H1 (cell line): ENCODE data around the gene PDCL3. TPM values are rescaled to one million over a fixed set of nuclear protein-coding genes. Genes with fewer than 3 reads are reported as not detected.

Experiments used
- CTCF ChIA-PET: fragments of 300-600 bp; sonication (Branson Sonifier 250); formaldehyde crosslinking; loops from one replicate; lab custom pipeline; 2021; ENCODE audit not compliant: partially characterized antibody; lab: Charles Lee
- POLR2A ChIA-PET: fragments of 300-600 bp; sonication (Branson Sonifier 250); formaldehyde crosslinking; loops from one replicate; lab custom pipeline; 2021; ENCODE audit warnings: inconsistent platforms; ENCODE audit not compliant: partially characterized antibody; lab: Charles Lee
- DNase-seq, 2 experiments: peaks; one replicate each; pipeline versions ENCODE4 v3.0.0 to v3.0.0-alpha.2; 2010 to 2022; ENCODE audit warnings: low spot score in 2 of 2, low read depth in 1 of 2, mixed read lengths in 1 of 2
- FAIRE-seq: peaks from 2 replicates; lab custom pipeline; 2011; peaks lifted over from hg19 to GRCh38; lab: Jason Lieb, UNC
- H2AFZ ChIP-seq: 2 replicates; pipeline ENCODE4 v1.8.1; 2012; ENCODE audit warnings: low read length, inconsistent platforms
- H2AK5ac ChIP-seq: 2 replicates; pipeline ENCODE4 v1.6.1; 2013; ENCODE audit warnings: low read depth, low read length
- H2BK120ac ChIP-seq: replicated peaks from 2 replicates; pipeline ENCODE3; 2013; ENCODE audit warnings: low read depth, low read length, inconsistent platforms
- H2BK12ac ChIP-seq: 2 replicates; pipeline ENCODE4 v1.6.1; 2013; ENCODE audit warnings: low read depth, low read length
- H2BK15ac ChIP-seq: 2 replicates; pipeline ENCODE4 v1.6.1; 2013; ENCODE audit warnings: low read length
- H2BK20ac ChIP-seq: 2 replicates; pipeline ENCODE4 v1.6.1; 2013; ENCODE audit warnings: low read length
- H2BK5ac ChIP-seq: 2 replicates; pipeline ENCODE4 v1.6.1; 2013; ENCODE audit warnings: low read depth, low read length
- H3K14ac ChIP-seq: 2 replicates; pipeline ENCODE4 v1.6.1; 2013; ENCODE audit warnings: inconsistent platforms; ENCODE audit not compliant: insufficient read length
- H3K18ac ChIP-seq: 2 replicates; pipeline ENCODE4 v1.6.1; 2013; ENCODE audit warnings: low read length; ENCODE audit errors: extremely low read depth
- H3K23ac ChIP-seq: 2 replicates; pipeline ENCODE4 v1.6.1; 2013; ENCODE audit warnings: inconsistent platforms; ENCODE audit not compliant: insufficient read length
- H3K23me2 ChIP-seq: 2 replicates; pipeline ENCODE4 v1.6.1; 2013; ENCODE audit warnings: low read depth, low read length
- H3K27ac ChIP-seq: 2 replicates; pipeline ENCODE4 v1.6.1; 2011; ENCODE audit warnings: low read depth, low read length, inconsistent platforms
- H3K27me3 ChIP-seq, 4 experiments: replicated peaks in 1 of 4; 1 replicate in 1 of 4; 2 replicates in 3 of 4; pipeline versions ENCODE4 v1.6.1 to v1.8.1; 2011 to 2013; ENCODE audit warnings: low read length in 3 of 4, mild to moderate bottlenecking in 3 of 4, inconsistent platforms in 2 of 4, mixed read lengths in 2 of 4, moderate library complexity in 1 of 4; ENCODE audit not compliant: control insufficient read depth in 3 of 4, insufficient read depth in 3 of 4; ENCODE audit errors: extremely low read depth in 1 of 4
- H3K36me3 ChIP-seq, 4 experiments: 2 replicates each; pipeline versions ENCODE4 v1.6.1 to v1.8.1; 2011 to 2013; ENCODE audit warnings: mild to moderate bottlenecking in 4 of 4, low read length in 3 of 4, moderate library complexity in 2 of 4, control low read depth in 1 of 4, inconsistent platforms in 1 of 4; ENCODE audit not compliant: insufficient read depth in 4 of 4, control insufficient read depth in 2 of 4
- H3K4ac ChIP-seq: replicated peaks from 2 replicates; pipeline ENCODE3; 2013; ENCODE audit warnings: low read length, low read depth, mixed read lengths, inconsistent platforms; ENCODE audit not compliant: insufficient read length
- H3K4me1 ChIP-seq, 4 experiments: replicated peaks in 1 of 4; 1 replicate in 1 of 4; 2 replicates in 3 of 4; pipeline versions ENCODE4 v1.6.1 to v1.8.1; 2011 to 2013; ENCODE audit warnings: low read length in 3 of 4, inconsistent platforms in 2 of 4, mixed read lengths in 1 of 4; ENCODE audit not compliant: insufficient read depth in 4 of 4, control insufficient read depth in 3 of 4
- H3K4me2 ChIP-seq, 2 experiments: 2 replicates each; pipeline versions ENCODE4 v1.6.1 to v1.8.1; 2011 to 2013; ENCODE audit warnings: low read depth in 2 of 2, low read length in 2 of 2, control low read depth in 1 of 2, inconsistent platforms in 1 of 2, mild to moderate bottlenecking in 1 of 2; ENCODE audit not compliant: insufficient read depth in 1 of 2
- H3K4me3 ChIP-seq, 4 experiments: fragments of 200-600, 300-600 bp in 1 of 4; sonication (generic), shearing (Covaris generic), sonication (Bioruptor Twin) in 1 of 4; 2 replicates each; pipeline versions ENCODE4 v1.5.1 to v1.8.1; 2011 to 2016; ENCODE audit warnings: low read length in 4 of 4, low read depth in 3 of 4, control low read depth in 2 of 4, inconsistent platforms in 2 of 4, mild to moderate bottlenecking in 2 of 4, mixed read lengths in 1 of 4, moderate library complexity in 1 of 4; ENCODE audit not compliant: insufficient read depth in 2 of 4; ENCODE audit errors: extremely low read depth in 1 of 4
- H3K56ac ChIP-seq: replicated peaks from 2 replicates; pipeline ENCODE3; 2013; ENCODE audit warnings: low read depth, mild to moderate bottlenecking, mixed read lengths, low read length, inconsistent platforms; ENCODE audit not compliant: insufficient read length
- H3K79me1 ChIP-seq: 2 replicates; pipeline ENCODE4 v1.6.1; 2013; ENCODE audit warnings: low read depth, low read length, control low read depth
- H3K79me2 ChIP-seq, 2 experiments: 2 replicates each; pipeline versions ENCODE4 v1.6.1 to v1.8.1; 2012 to 2013; ENCODE audit warnings: low read length in 2 of 2, mild to moderate bottlenecking in 2 of 2, inconsistent platforms in 1 of 2; ENCODE audit not compliant: insufficient read depth in 2 of 2, control insufficient read depth in 1 of 2
- H3K9ac ChIP-seq, 4 experiments: replicated peaks in 1 of 4; 1 replicate in 1 of 4; 2 replicates in 3 of 4; pipeline versions ENCODE4 v1.6.1 to v1.8.1; 2011 to 2013; ENCODE audit warnings: low read depth in 3 of 4, low read length in 3 of 4, control low read depth in 2 of 4, mild to moderate bottlenecking in 2 of 4, moderate library complexity in 2 of 4, inconsistent platforms in 1 of 4; ENCODE audit errors: extremely low read depth in 1 of 4
- H3K9me3 ChIP-seq, 2 experiments: 2 replicates each; pipeline versions ENCODE4 v1.6.1 to v1.8.1; 2012 to 2013; ENCODE audit warnings: mild to moderate bottlenecking in 2 of 2, moderate library complexity in 2 of 2, control low read depth in 1 of 2, inconsistent platforms in 1 of 2, low read depth in 1 of 2, low read length in 1 of 2, mixed read lengths in 1 of 2; ENCODE audit not compliant: insufficient read depth in 2 of 2
- H4K20me1 ChIP-seq, 2 experiments: replicated peaks in 1 of 2; 2 replicates each; pipeline versions ENCODE3 to v1.8.1; 2011 to 2013; ENCODE audit warnings: inconsistent platforms in 2 of 2, low read length in 2 of 2, mild to moderate bottlenecking in 1 of 2; ENCODE audit not compliant: insufficient read depth in 2 of 2, control insufficient read depth in 1 of 2
- H4K5ac ChIP-seq: 2 replicates; pipeline ENCODE4 v1.6.1; 2013; ENCODE audit warnings: low read length, low read depth, mixed read lengths, inconsistent platforms; ENCODE audit not compliant: insufficient read length
- H4K8ac ChIP-seq: 2 replicates; pipeline ENCODE4 v1.8.0; 2013; ENCODE audit warnings: mild to moderate bottlenecking, moderate library complexity, low read length, inconsistent platforms; ENCODE audit not compliant: insufficient read depth; ENCODE audit errors: extremely low read depth
- H4K91ac ChIP-seq: replicated peaks from 2 replicates; pipeline ENCODE3; 2013; ENCODE audit warnings: low read length, mixed read lengths, inconsistent platforms; ENCODE audit not compliant: insufficient read length
- ATF3 ChIP-seq: IDR thresholded peaks from 2 replicates; pipeline ENCODE4 v1.6.1; 2011; ENCODE audit warnings: low read depth, mild to moderate bottlenecking, low read length; ENCODE audit not compliant: insufficient read depth
- BCL11A ChIP-seq, 2 experiments: IDR thresholded peaks; one replicate each; pipeline ENCODE4 v1.6.1; 2011; ENCODE audit warnings: low read depth in 2 of 2, low read length in 2 of 2, mild to moderate bottlenecking in 2 of 2
- CBX8 ChIP-seq: fragments of 300-800, 300-1000 bp; sonication (generic); IDR thresholded peaks from 2 replicates; pipeline ENCODE4 v1.7.1; 2016; ENCODE audit warnings: low read depth, low read length, borderline replicate concordance
- CHD1 ChIP-seq: IDR thresholded peaks from 2 replicates; pipeline ENCODE4 v1.6.1; 2012; ENCODE audit warnings: low read depth, low read length, improper control_type of control experiment
- KDM1A ChIP-seq: fragments of 200-600, 300-600 bp; sonication (generic); IDR thresholded peaks from 2 replicates; pipeline ENCODE4 v1.7.1; 2016; ENCODE audit warnings: mild to moderate bottlenecking, low read length, borderline replicate concordance
- RAD21 ChIP-seq, 2 experiments: IDR thresholded peaks in 1 of 2; conservative IDR thresholded peaks in 1 of 2; 2 replicates each; pipeline ENCODE4 v1.6.1; 2011; ENCODE audit warnings: low read depth in 2 of 2, low read length in 2 of 2, improper control_type of control experiment in 1 of 2, inconsistent platforms in 1 of 2, mild to moderate bottlenecking in 1 of 2, moderate library complexity in 1 of 2
- RNF2 ChIP-seq: fragments of 200-900, 300-1000 bp; sonication (generic); IDR thresholded peaks from 2 replicates; pipeline ENCODE4 v1.7.1; 2016; ENCODE audit warnings: borderline replicate concordance, low read depth, mild to moderate bottlenecking, antibody characterized with exemption, low read length; ENCODE audit not compliant: poor library complexity, severe bottlenecking; ENCODE audit errors: missing control alignments
- SIX5 ChIP-seq: IDR thresholded peaks from 2 replicates; pipeline ENCODE4 v1.6.1; 2011; ENCODE audit warnings: mild to moderate bottlenecking, low read depth, low read length
- TAF7 ChIP-seq: optimal IDR thresholded peaks from 2 replicates; pipeline ENCODE3; 2011; ENCODE audit warnings: low read depth, mild to moderate bottlenecking, inconsistent platforms, low read length, moderate library complexity, borderline replicate concordance
- TBP ChIP-seq: IDR thresholded peaks from 2 replicates; pipeline ENCODE4 v1.6.1; 2011; ENCODE audit warnings: low read depth, low read length, improper control_type of control experiment
- WGBS, 2 experiments: shearing (Covaris generic) in 1 of 2; methylation state at CpG; one replicate each; pipeline versions ENCODE4 v1.1.6 to v1.1.7; 2013 to 2015; ENCODE audit warnings: low lambda C conversion rate in 2 of 2, mixed read lengths in 2 of 2, inconsistent platforms in 1 of 2, low coverage in 1 of 2, missing lambda C conversion rate in 1 of 2; ENCODE audit not compliant: insufficient replicate concordance in 2 of 2, insufficient coverage in 1 of 2, insufficient read length in 1 of 2; ENCODE audit errors: extremely low coverage in 1 of 2, missing lambda C conversion rate in 1 of 2; 5-methylcytosine and 5-hydroxymethylcytosine counted together
- polyA plus RNA-seq, 7 experiments: library from polyadenylated mRNA; depleted of rRNA in 3 of 7; stranded (reverse) in 5 of 7; unstranded in 2 of 7; fragments of >200 nt in 5 of 7; fragments of 200-250 nt in 2 of 7; gene quantifications; 1 replicate in 5 of 7; 2 replicates in 1 of 7; 4 replicates in 1 of 7; pipeline versions ENCODE4 v1.2.1 to v1.2.3, GENCODE V29; 2011 to 2013; ENCODE audit warnings: missing spikeins in 2 of 7, mixed read lengths in 2 of 7
- total RNA-seq: library from RNA; stranded (reverse); fragmentation: NEBNext Ultra II Directional; extraction: Animal tissue kit (Norgen Biotek cat#: 25700); gene quantifications from 2 replicates; pipeline ENCODE4 v1.2.1, GENCODE V29; 2021
- TF ChIP-seq, protein P1 (sequence below): IDR thresholded peaks from 2 replicates; pipeline ENCODE4 v1.6.1; 2011; ENCODE audit warnings: low read length, improper control_type of control experiment

The PDCL3 gene
- total and polyA plus RNA-seq, 2 of the 8 experiments (the other 6 are each of a cell fraction or from before 2014, with no cell fraction given), result 19.8 to 29.4 TPM

DNA sequence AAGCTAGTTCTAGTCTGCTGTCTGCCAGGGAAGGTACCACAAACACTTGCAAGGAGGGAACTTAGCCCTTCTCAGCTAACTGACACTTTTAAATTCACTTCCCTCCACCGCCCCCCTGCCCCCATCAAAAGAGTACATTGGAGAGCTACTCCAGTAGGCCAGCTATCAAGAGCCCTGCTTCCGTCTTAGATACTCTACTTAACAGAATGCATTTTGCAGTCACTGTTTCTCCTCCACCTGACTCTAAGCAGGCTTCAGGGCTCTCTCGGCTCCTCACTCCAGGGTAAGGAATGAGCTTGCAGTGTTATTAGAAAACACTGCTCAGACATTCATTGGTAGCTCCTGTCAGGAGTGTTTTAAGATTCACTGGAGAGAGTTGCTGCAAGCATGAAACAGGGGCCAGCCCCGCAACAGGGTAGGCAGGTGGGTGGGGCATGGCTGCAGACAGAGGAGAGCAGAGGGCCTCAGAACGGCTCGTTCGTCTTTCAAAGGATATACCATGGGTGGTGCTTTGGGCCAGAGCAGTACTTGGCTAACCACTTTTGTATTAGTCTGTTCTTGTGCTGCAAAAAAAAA is 35.3 kb upstream of the PDCL3 start:
- POLR2A ChIA-PET, result interaction anchor here (0.6 kb wide), 1 partner anchor 901 kb away, joined by 3 read pairs; no protein-coding TSS in a partner anchor
- FAIRE-seq, result no peak
- TF ChIP-seq RNF2 (no peak), SIX5 (no peak), TBP (no peak), ATF3 (no peak), CBX8 (no peak), CHD1 (no peak), TAF7 (no peak), KDM1A (no peak), RAD21 (IDR thresholded peaks at IDR 0.05 in 1 of 2, conservative IDR thresholded peaks at IDR 0.05 in 1 of 2; ENCODE audit: low read depth in 2 of 2, low read length in 2 of 2) (no peak), BCL11A (IDR thresholded peaks at IDR 0.05; ENCODE audit: low read depth in 2 of 2, low read length in 2 of 2) (no peak)
- TF ChIP-seq, protein P1, sequence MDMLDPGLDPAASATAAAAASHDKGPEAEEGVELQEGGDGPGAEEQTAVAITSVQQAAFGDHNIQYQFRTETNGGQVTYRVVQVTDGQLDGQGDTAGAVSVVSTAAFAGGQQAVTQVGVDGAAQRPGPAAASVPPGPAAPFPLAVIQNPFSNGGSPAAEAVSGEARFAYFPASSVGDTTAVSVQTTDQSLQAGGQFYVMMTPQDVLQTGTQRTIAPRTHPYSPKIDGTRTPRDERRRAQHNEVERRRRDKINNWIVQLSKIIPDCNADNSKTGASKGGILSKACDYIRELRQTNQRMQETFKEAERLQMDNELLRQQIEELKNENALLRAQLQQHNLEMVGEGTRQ, result no peak

More for the DNA sequence above, 35.3 kb upstream of the PDCL3 start:
- Histone ChIP-seq H3K4me3 (no peak overlapping the region), H4K8ac (no peak overlapping the region), H3K27ac (no peak overlapping the region), H2BK15ac (no peak overlapping the region), H3K9ac (no peak overlapping the region), H3K36me3 (no peaks in the 10 kb centered on the region), H3K4me2 (no peak overlapping the region), H2AK5ac (no peak overlapping the region), H3K79me2 (no peaks in the 10 kb centered on the region), H4K91ac (no peak overlapping the region), H4K20me1 (no peaks in the 10 kb centered on the region), H2BK12ac (no peak overlapping the region), H2BK5ac (no peak overlapping the region), H3K23ac (no peak overlapping the region), H3K4ac (no peak overlapping the region), H2AFZ (no peak overlapping the region), H3K56ac (no peak overlapping the region), H3K79me1 (no peaks in the 10 kb centered on the region), H2BK120ac (no peak overlapping the region), H2BK20ac (no peak overlapping the region), H3K18ac (no peak overlapping the region), H4K5ac (no peak overlapping the region), H3K27me3 (no peaks in the 10 kb centered on the region), H3K4me1 (no peaks in the 10 kb centered on the region), H3K9me3 (no peaks in the 10 kb centered on the region), H3K23me2 (no peaks in the 10 kb centered on the region), H3K14ac (no peak overlapping the region)
- CTCF ChIA-PET, result no interaction called here
- DNase-seq, result no peak
- WGBS, 2 experiments, result 90% methylated on average over 7 of the region's 7 CpGs; no CpG with 5 or more reads in 1 of the 2 experiments
